SKM-1 treated with dmso at 0.1 percent for 144 hours (cell line): ENCODE data around the gene RAB11FIP5.

Source experiments
- DNase-seq: peaks from one replicate; lab custom pipeline; 2025; ENCODE audit not compliant: unreplicated experiment; lab: John Stamatoyannopoulos, UW

Gene RAB11FIP5

GRCh38 chr2:73034661-73035375 lies 77.9 kb downstream of the RAB11FIP5 start:
- peak; percentile 99 for DNase-seq

GRCh38 chr2:73033766-73034381 lies 78.9 kb downstream of the RAB11FIP5 start:
- peak; percentile 23 for DNase-seq

- peak; percentile 23 for DNase-seq
These were observed 79.5 kb downstream of the RAB11FIP5 start for GRCh38 chr2:73033142-73033765.

- no peak for DNase-seq
These were observed 80.0 kb downstream of the RAB11FIP5 start for GRCh38 chr2:73032702-73033097.

DNA sequence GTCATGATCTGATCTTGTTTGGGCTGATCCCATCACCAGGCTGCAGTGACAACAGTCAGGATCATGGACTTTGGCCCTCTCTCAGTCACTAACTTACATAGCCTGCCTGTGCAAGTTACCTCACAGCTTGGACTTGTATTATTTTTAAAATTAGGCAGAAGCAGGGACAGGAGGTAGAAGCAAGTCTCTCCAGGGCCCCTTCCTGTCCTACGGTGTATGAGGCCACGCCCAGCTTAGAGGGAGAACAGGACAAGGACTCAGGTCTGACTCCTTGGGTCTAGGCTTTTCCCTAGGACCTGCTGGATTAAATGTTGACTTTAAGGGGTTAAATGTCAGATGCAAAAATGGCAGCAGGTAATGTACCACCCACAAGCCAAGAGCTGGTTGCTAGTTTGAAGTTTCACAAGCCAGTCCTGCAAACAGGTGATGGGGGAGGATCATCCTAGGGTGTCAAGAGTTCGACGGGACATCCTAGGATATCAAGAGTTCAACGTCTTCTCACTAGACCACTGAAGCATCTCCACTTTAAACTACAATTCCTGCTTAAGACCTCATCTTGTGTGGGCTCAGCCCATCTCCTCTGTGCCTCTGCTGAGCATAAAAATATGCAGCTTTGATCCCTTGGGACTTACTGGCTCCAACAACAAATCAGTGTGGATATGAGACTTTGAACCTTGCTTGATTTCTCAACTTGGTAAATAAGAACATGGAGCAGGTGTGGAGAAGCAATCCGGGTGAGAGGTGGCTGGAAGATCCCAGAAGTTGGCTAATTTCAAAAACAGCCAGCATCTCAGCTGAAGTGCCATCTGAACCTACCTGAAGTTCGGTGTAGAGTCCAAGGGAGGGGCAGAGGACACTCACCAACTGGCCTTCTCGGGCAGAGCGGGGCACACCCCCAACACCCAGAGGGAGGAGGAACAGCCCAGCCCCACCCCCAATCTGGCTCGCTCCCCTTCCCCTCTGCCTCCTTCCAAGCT lies 80.7 kb downstream of the RAB11FIP5 start:
- DNase-seq = no peak

- no peak for DNase-seq
These were observed 81.6 kb downstream of the RAB11FIP5 start for GRCh38 chr2:73031095-73031678.

GRCh38 chr2:73028841-73029240 lies 83.9 kb downstream of the RAB11FIP5 start:
- DNase-seq = no peak

DNA sequence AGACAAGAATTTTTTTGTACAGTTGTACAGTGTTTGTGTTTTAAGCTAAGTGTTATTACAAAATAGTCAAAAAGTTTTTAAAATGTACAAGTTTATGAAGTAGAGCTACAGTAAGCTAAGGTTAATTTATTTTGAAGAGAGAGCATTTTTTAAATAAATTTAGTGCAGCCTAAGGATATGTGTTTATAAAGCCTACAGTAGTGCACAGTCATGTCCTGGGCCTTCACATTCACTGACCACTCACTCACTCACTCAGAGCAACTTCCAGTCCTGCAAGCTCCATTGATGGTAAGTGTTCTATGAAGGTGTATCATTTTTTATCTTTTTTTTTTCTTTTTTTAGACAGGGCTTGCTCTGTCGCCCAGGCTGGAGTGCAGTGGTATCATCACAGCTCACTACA lies 85.4 kb downstream of the RAB11FIP5 start:
- no peak for DNase-seq

- no peak for DNase-seq
These were observed 89.3 kb downstream of the RAB11FIP5 start for GRCh38 chr2:73023497-73023896.
